Immature natural killer cell (primary cell): Measurements from ENCODE around the gene ADCY6. TPM values are rescaled to one million over a fixed set of nuclear protein-coding genes. Genes with fewer than 3 reads are reported as not detected.

ENCODE experiments used
- DNase-seq, 3 donors: peaks; one replicate each; pipeline ENCODE4 v3.0.0; 2022; ENCODE audit warnings: mixed read lengths in 1 of 3
- H3K27ac Mint-ChIP-seq, 6 donors: one replicate each; pipeline ENCODE4 v1.8.0; 2020; ENCODE audit warnings: mixed read lengths in 6 of 6, mild to moderate bottlenecking in 5 of 6, inconsistent platforms in 4 of 6, moderate library complexity in 3 of 6
- H3K27me3 Mint-ChIP-seq, 3 donors: one replicate each; pipeline ENCODE4 v1.8.0; 2020 to 2021; ENCODE audit warnings: low read depth in 3 of 3, mild to moderate bottlenecking in 3 of 3, mixed read lengths in 3 of 3, moderate library complexity in 3 of 3, inconsistent platforms in 1 of 3
- H3K36me3 Mint-ChIP-seq, 3 donors: one replicate each; pipeline ENCODE4 v1.8.0; 2020; ENCODE audit warnings: mixed read lengths in 3 of 3, inconsistent platforms in 2 of 3, mild to moderate bottlenecking in 2 of 3
- H3K4me1 Mint-ChIP-seq, 2 donors: one replicate each; pipeline ENCODE4 v1.8.0; 2020; ENCODE audit warnings: inconsistent platforms in 2 of 2, mild to moderate bottlenecking in 2 of 2, mixed read lengths in 2 of 2, moderate library complexity in 1 of 2
- H3K4me3 Mint-ChIP-seq, 5 donors: one replicate each; pipeline ENCODE4 v1.8.0; 2020; ENCODE audit warnings: mild to moderate bottlenecking in 5 of 5, mixed read lengths in 5 of 5, inconsistent platforms in 3 of 5, moderate library complexity in 3 of 5
- H3K9me3 Mint-ChIP-seq, 6 donors: one replicate each; pipeline ENCODE4 v1.8.0; 2020; ENCODE audit warnings: mild to moderate bottlenecking in 6 of 6, mixed read lengths in 6 of 6, inconsistent platforms in 4 of 6, moderate library complexity in 3 of 6
- polyA plus RNA-seq, 3 donors: library from polyadenylated mRNA; unstranded; fragments of 300-500 nt; fragmentation: Illumina TruSeq; gene quantifications; one replicate each; pipeline ENCODE4 v1.2.3, GENCODE V29; 2021

Gene ADCY6
- polyA plus RNA-seq, 3 donors from 2014 or later, result not detected

GRCh38 chr12:48811437-48812090 is 22.7 kb upstream of the ADCY6 start:
- Mint-ChIP-seq H3K4me3 (no peak overlapping the region), H3K4me1 (peaks cover 22 to 24% of the 10 kb centered on the region in 2 donors), H3K27me3 (peaks cover 1 to 4% (median 2%) of the 10 kb centered on the region in 3 donors), H3K36me3 (no peaks in the 10 kb centered on the region), H3K9me3 (no peaks in the 10 kb centered on the region), H3K27ac (peak overlapping the region in 1 of 6 donors; percentile 23)
- no peak for DNase-seq

DNA sequence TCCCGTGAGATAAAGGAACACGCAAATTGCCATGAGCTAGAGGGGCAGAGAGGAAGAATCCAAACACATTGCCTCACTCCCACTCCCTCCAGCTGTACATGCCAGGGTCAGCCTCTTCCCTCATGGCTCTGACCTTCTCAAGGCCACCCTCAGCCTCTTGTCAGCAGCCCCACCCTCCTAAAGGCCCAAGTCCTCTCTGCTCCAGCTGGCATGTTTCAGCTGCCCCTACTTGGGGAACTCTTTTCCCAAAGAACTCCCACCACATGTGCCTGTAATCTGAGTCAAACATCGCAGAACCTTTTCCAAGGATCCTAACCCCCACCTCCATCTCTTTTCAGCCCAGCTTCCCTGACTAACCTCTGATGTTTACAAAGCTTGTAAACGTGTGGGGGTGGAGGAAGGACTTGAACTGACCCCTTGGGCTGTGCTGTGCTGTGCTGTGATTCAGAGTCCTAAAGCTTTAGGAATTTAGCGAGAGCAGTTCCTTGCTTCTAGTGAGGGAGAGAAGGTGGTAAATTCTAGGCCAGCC is 22.1 kb upstream of the ADCY6 start:
- Mint-ChIP-seq H3K27ac (no peak overlapping the region), H3K36me3 (no peaks in the 10 kb centered on the region), H3K4me3 (no peak overlapping the region), H3K4me1 (peaks cover 22 to 23% of the 10 kb centered on the region in 2 donors), H3K27me3 (peaks cover 1 to 4% (median 2%) of the 10 kb centered on the region in 3 donors), H3K9me3 (no peaks in the 10 kb centered on the region)
- DNase-seq, result no peak

DNA sequence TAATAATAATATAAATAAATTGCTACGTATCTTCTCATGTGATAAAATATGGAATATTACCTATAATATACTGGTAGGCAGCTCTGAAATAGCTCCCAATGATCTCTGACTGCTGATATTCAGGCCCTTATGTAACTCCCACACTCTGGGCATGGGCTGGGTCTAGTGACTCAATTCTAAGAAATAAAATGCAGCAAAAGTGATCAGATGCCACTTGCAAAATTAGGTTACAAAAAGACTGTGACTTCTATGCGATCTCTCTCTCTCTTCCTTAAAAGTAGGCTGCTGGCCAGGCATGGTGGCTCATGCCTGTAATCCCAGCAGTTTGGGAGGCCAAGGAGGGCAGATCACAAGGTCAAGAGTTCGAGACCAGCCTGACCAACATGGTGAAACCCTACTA is 19.1 kb upstream of the ADCY6 start:
- peaks cover 16 to 20% of the 10 kb centered on the region in 2 donors for H3K4me1 Mint-ChIP-seq
- peaks cover 0 to 1% (median 0%) of the 10 kb centered on the region in 3 donors for H3K27me3 Mint-ChIP-seq
- H3K9me3 Mint-ChIP-seq, result no peaks in the 10 kb centered on the region
- H3K36me3 Mint-ChIP-seq, result no peaks in the 10 kb centered on the region
- no peak overlapping the region for H3K4me3 Mint-ChIP-seq
- no peak for DNase-seq
- H3K27ac Mint-ChIP-seq, result no peak overlapping the region

- Mint-ChIP-seq H3K36me3 (no peaks in the 10 kb centered on the region), H3K4me3 (peak overlapping the region in 1 of 5 donors; percentile 17), H3K9me3 (no peaks in the 10 kb centered on the region), H3K27me3 (peaks cover 0 to 2% (median 1%) of the 10 kb centered on the region in 3 donors), H3K4me1 (peaks cover 16 to 20% of the 10 kb centered on the region in 2 donors), H3K27ac (no peak overlapping the region)
- no peak for DNase-seq
Observed at GRCh38 chr12:48803675-48804074, 14.8 kb upstream of the ADCY6 start.

- no peak for DNase-seq
- peaks cover 4 to 8% of the 10 kb centered on the region in 2 donors for H3K4me1 Mint-ChIP-seq
Observed at GRCh38 chr12:48800971-48801370, 12.1 kb upstream of the ADCY6 start.

GRCh38 chr12:48800457-48800856 is 11.6 kb upstream of the ADCY6 start:
- DNase-seq, result no peak
- no peak overlapping the region for H3K4me3 Mint-ChIP-seq
- H3K4me1 Mint-ChIP-seq, result peaks cover 2 to 7% of the 10 kb centered on the region in 2 donors
- H3K27me3 Mint-ChIP-seq, result peaks cover 0 to 3% (median 2%) of the 10 kb centered on the region in 3 donors
- H3K27ac Mint-ChIP-seq, result no peak overlapping the region
- H3K9me3 Mint-ChIP-seq, result no peaks in the 10 kb centered on the region
- no peaks in the 10 kb centered on the region for H3K36me3 Mint-ChIP-seq

More at GRCh38 chr12:48800971-48801370, 12.1 kb upstream of the ADCY6 start:
- Mint-ChIP-seq H3K27me3 (peaks cover 0 to 3% (median 2%) of the 10 kb centered on the region in 3 donors), H3K9me3 (no peaks in the 10 kb centered on the region), H3K27ac (no peak overlapping the region), H3K36me3 (no peaks in the 10 kb centered on the region), H3K4me3 (no peak overlapping the region)

- DNase-seq, result no peak
- no peaks in the 10 kb centered on the region for H3K9me3 Mint-ChIP-seq
- peaks cover 2 to 3% (median 2%) of the 10 kb centered on the region in 3 donors for H3K27me3 Mint-ChIP-seq
- H3K27ac Mint-ChIP-seq, result no peak overlapping the region
- no peaks in the 10 kb centered on the region for H3K36me3 Mint-ChIP-seq
- H3K4me3 Mint-ChIP-seq, result no peak overlapping the region
- no peaks in the 10 kb centered on the region for H3K4me1 Mint-ChIP-seq
Observed at GRCh38 chr12:48796976-48797375, 8.1 kb upstream of the ADCY6 start.

- Mint-ChIP-seq H3K36me3 (no peaks in the 10 kb centered on the region), H3K27me3 (peaks cover 2 to 4% (median 3%) of the 10 kb centered on the region in 3 donors), H3K4me3 (no peak overlapping the region), H3K4me1 (no peaks in the 10 kb centered on the region), H3K9me3 (no peaks in the 10 kb centered on the region), H3K27ac (no peak overlapping the region)
- DNase-seq, result peak; percentile 56 to 61 (median 57)
Observed at GRCh38 chr12:48795550-48796455, 6.9 kb upstream of the ADCY6 start.

GRCh38 chr12:48794870-48795269 is 6.0 kb upstream of the ADCY6 start:
- Mint-ChIP-seq H3K4me3 (no peak overlapping the region), H3K27me3 (peaks cover 2 to 6% (median 5%) of the 10 kb centered on the region in 3 donors), H3K4me1 (peaks cover 0 to 3% of the 10 kb centered on the region in 2 donors), H3K27ac (no peak overlapping the region), H3K9me3 (no peaks in the 10 kb centered on the region), H3K36me3 (peaks cover 0 to 6% (median 0%) of the 10 kb centered on the region in 3 donors)
- DNase-seq, result no peak

DNA sequence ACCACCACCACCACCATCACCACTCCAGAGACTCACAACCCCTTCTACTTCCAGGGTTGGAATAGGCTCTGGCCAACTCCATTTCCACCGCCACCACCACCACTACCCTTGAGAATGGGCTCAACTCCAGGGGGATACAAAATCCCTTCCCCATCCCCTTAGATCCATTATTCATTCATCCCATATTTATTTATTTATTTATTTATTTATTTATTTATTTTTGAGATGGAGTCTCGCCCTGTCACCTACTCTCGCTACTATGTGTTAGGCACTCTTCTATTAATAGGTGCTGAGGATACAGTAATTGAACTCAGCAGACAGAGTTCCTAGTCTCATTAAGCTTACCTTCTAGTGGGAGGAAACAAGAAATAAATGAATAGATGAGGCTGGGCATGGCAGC is 4.8 kb upstream of the ADCY6 start:
- no peaks in the 10 kb centered on the region for H3K9me3 Mint-ChIP-seq
- H3K4me1 Mint-ChIP-seq, result peaks cover 0 to 5% of the 10 kb centered on the region in 2 donors
- H3K27ac Mint-ChIP-seq, result no peak overlapping the region
- no peak overlapping the region for H3K4me3 Mint-ChIP-seq
- H3K36me3 Mint-ChIP-seq, result peaks cover 0 to 8% (median 0%) of the 10 kb centered on the region in 3 donors
- DNase-seq, result no peak
- H3K27me3 Mint-ChIP-seq, result peaks cover 3 to 6% (median 5%) of the 10 kb centered on the region in 3 donors

DNA sequence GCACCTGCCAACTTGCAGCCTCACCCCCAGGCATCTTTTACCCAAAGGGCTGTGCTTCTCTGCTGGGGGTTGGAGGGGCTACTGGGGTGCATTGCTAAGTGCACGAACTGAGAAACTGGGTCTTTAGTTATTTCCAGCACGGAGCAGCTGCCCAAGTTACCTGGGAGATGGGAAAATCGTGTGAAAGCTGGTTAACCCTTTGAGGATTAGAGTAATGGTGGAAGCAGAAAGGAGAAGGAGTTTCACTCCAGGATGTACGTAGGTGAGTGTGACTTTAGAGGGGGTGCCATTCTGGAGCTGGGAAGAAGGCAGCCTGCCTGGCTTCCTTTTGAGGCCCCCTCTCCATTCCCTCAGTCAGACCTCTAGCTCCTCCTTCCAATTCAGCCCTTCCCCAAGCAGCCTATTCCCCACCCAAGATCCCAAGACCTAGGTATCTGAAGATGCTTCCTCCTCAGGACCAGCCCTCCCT is 1.0 kb upstream of the ADCY6 start:
- no peaks in the 10 kb centered on the region for H3K9me3 Mint-ChIP-seq
- peak overlapping the region; percentile 27 to 54 (median 45) for H3K4me3 Mint-ChIP-seq
- H3K4me1 Mint-ChIP-seq, result peaks cover 6 to 11% of the 10 kb centered on the region in 2 donors
- peaks cover 3 to 27% (median 4%) of the 10 kb centered on the region in 3 donors for H3K27me3 Mint-ChIP-seq
- H3K27ac Mint-ChIP-seq, result no peak overlapping the region
- peaks cover 0 to 8% (median 0%) of the 10 kb centered on the region in 3 donors for H3K36me3 Mint-ChIP-seq
- no peak for DNase-seq

DNA sequence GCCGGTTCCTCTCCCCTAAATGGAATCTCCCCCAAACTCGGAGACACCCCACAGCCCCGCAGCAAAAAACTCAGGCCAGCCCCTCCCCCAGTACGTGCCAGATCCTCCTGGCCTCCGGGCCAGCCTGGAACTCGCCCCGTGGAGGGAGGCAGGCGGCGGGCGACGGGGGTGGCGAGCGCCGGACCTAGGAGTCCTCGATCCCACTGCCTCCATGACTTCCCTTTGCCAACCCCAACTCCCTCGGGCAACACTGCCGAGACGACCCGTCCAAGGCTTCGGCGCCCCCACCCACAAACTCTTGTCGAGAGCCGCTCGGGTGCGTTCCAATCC is 400 bp downstream of the ADCY6 start:
- Mint-ChIP-seq H3K4me3 (peak overlapping the region; percentile 46 to 83 (median 72)), H3K4me1 (peaks cover 6 to 11% of the 10 kb centered on the region in 2 donors), H3K36me3 (peaks cover 0 to 8% (median 0%) of the 10 kb centered on the region in 3 donors), H3K27me3 (peaks cover 4 to 27% (median 5%) of the 10 kb centered on the region in 3 donors), H3K9me3 (no peaks in the 10 kb centered on the region), H3K27ac (no peak overlapping the region)
- DNase-seq, result no peak

- Mint-ChIP-seq H3K9me3 (no peaks in the 10 kb centered on the region), H3K4me3 (peak overlapping the region; percentile 46 to 83 (median 72)), H3K36me3 (peaks cover 0 to 8% (median 0%) of the 10 kb centered on the region in 3 donors), H3K4me1 (peaks cover 6 to 11% of the 10 kb centered on the region in 2 donors), H3K27ac (peak overlapping the region in 1 of 6 donors; percentile 7), H3K27me3 (peaks cover 4 to 27% (median 9%) of the 10 kb centered on the region in 3 donors)
- DNase-seq, result no peak
Observed at GRCh38 chr12:48787791-48788523, 932 bp downstream of the ADCY6 start.
